ENCODE data around the gene ITGAL. TPM values are rescaled to one million over a fixed set of nuclear protein-coding genes. Genes with fewer than 3 reads are reported as not detected.

ITGAL gene
- total and polyA plus RNA-seq, 2 of the 13 experiments (the other 11 are each of a cell fraction or from before 2014, with no cell fraction given) = 0.86 to 1.2 TPM

DNA sequence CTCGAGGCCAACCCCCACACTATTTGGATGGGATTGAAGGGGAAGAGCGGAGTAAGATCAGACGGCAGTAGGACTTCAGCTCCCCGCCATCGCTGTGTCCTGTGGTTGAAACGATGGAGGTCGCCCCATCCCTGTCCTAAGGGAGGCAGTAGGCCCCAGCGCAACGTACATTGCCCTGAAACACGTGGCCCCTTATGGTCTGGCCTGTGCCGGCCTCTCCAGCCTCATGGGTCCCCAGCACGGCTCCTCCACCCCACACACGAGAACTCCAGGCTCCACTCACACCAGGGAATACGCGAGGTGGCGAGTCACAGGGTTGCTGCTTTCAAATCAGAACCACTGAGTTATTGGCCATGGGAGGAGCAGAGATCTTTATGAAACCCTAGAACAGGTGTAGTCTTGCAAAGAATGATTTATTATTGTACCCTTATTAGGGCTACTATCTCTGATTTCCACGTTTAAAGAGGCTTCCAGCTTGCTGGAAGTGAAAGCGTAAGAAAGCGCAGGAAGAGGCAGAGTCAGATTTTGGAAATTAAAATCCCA, 42.0 kb upstream of the ITGAL start (continued):
- TF ChIP-seq, protein P1, sequence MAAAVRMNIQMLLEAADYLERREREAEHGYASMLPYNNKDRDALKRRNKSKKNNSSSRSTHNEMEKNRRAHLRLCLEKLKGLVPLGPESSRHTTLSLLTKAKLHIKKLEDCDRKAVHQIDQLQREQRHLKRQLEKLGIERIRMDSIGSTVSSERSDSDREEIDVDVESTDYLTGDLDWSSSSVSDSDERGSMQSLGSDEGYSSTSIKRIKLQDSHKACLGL (CRISPR knock-in tag; IDR thresholded peaks at IDR 0.05) = peak; percentile 56; the same call in 1 of the 2 replicates
- TF ChIP-seq, protein P2, sequence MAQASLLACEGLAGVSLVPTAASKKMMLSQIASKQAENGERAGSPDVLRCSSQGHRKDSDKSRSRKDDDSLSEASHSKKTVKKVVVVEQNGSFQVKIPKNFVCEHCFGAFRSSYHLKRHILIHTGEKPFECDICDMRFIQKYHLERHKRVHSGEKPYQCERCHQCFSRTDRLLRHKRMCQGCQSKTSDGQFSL (CRISPR knock-in tag; IDR thresholded peaks at IDR 0.05) = peak; percentile 29; the same call in 1 of the 2 replicates
- TF ChIP-seq, protein P3, sequence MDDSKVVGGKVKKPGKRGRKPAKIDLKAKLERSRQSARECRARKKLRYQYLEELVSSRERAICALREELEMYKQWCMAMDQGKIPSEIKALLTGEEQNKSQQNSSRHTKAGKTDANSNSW (CRISPR knock-in tag; IDR thresholded peaks at IDR 0.05; ENCODE audit: borderline replicate concordance) = peak; percentile 77; the same call in 1 of the 2 replicates
- TF ChIP-seq ZNF501 (CRISPR knock-in tag; IDR thresholded peaks at IDR 0.05) (peak; percentile 69), ATAD3A (CRISPR knock-in tag; IDR thresholded peaks at IDR 0.05) (no peak), FOXA3 (CRISPR knock-in tag; IDR thresholded peaks at IDR 0.05) (peak; percentile 16; the same call in 1 of the 2 replicates), ZNF136 (CRISPR knock-in tag; IDR thresholded peaks at IDR 0.05; ENCODE audit: low read depth) (peak; percentile 77; the same call in 1 of the 2 replicates), ZNF615 (CRISPR knock-in tag; IDR thresholded peaks at IDR 0.05; ENCODE audit: borderline replicate concordance) (peak; percentile 91; the same call in 1 of the 2 replicates), SOX13 (IDR thresholded peaks at IDR 0.05) (no peak), SOX13 (CRISPR knock-in tag; conservative IDR thresholded peaks at IDR 0.05 in 1 of 2, IDR thresholded peaks at IDR 0.05 in 1 of 2) (peak in 1 of 2 experiments; percentile 10; a peak in 1 of 4 replicates), MIER2 (CRISPR knock-in tag; IDR thresholded peaks at IDR 0.05) (0 out of 2 replicates have a peak, but pooled peaks have one; percentile 49), ZNF3 (CRISPR knock-in tag; IDR thresholded peaks at IDR 0.05) (0 out of 2 replicates have a peak, but pooled peaks have one; percentile 28), CEBPB (IDR thresholded peaks at IDR 0.05; ENCODE audit: borderline replicate concordance, low read depth, low read length) (no peak), ZBTB3 (CRISPR knock-in tag; IDR thresholded peaks at IDR 0.05; ENCODE audit: borderline replicate concordance, low read depth) (peak; percentile 72; the same call in 1 of the 2 replicates), KDM2A (CRISPR knock-in tag; IDR thresholded peaks at IDR 0.05; ENCODE audit: borderline replicate concordance, low read depth) (no peak; the same call in 1 of the 2 replicates), SALL1 (CRISPR knock-in tag; IDR thresholded peaks at IDR 0.05) (peak; percentile 78), ZNF773 (CRISPR knock-in tag; IDR thresholded peaks at IDR 0.05; ENCODE audit: borderline replicate concordance) (no peak), FOXJ3 (CRISPR knock-in tag; IDR thresholded peaks at IDR 0.05; ENCODE audit: borderline replicate concordance) (no peak; the same call in 1 of the 2 replicates)
- TF ChIP-seq, protein P4, sequence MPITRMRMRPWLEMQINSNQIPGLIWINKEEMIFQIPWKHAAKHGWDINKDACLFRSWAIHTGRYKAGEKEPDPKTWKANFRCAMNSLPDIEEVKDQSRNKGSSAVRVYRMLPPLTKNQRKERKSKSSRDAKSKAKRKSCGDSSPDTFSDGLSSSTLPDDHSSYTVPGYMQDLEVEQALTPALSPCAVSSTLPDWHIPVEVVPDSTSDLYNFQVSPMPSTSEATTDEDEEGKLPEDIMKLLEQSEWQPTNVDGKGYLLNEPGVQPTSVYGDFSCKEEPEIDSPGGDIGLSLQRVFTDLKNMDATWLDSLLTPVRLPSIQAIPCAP (CRISPR knock-in tag; IDR thresholded peaks at IDR 0.05; ENCODE audit: low read depth) = no peak
- TF ChIP-seq, protein P5, sequence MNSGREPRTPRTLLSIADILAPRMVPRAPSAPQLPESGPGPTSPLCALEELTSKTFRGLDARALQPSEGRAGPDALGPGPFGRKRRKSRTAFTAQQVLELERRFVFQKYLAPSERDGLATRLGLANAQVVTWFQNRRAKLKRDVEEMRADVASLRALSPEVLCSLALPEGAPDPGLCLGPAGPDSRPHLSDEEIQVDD (CRISPR knock-in tag; IDR thresholded peaks at IDR 0.05; ENCODE audit: borderline replicate concordance) = peak; percentile 57; the same call in 1 of the 2 replicates
- TF ChIP-seq, protein P6, sequence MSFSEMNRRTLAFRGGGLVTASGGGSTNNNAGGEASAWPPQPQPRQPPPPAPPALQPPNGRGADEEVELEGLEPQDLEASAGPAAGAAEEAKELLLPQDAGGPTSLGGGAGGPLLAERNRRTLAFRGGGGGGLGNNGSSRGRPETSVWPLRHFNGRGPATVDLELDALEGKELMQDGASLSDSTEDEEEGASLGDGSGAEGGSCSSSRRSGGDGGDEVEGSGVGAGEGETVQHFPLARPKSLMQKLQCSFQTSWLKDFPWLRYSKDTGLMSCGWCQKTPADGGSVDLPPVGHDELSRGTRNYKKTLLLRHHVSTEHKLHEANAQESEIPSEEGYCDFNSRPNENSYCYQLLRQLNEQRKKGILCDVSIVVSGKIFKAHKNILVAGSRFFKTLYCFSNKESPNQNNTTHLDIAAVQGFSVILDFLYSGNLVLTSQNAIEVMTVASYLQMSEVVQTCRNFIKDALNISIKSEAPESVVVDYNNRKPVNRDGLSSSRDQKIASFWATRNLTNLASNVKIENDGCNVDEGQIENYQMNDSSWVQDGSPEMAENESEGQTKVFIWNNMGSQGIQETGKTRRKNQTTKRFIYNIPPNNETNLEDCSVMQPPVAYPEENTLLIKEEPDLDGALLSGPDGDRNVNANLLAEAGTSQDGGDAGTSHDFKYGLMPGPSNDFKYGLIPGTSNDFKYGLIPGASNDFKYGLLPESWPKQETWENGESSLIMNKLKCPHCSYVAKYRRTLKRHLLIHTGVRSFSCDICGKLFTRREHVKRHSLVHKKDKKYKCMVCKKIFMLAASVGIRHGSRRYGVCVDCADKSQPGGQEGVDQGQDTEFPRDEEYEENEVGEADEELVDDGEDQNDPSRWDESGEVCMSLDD (CRISPR knock-in tag; IDR thresholded peaks at IDR 0.05; ENCODE audit: borderline replicate concordance) = peak; percentile 76; the same call in 1 of the 2 replicates
- TF ChIP-seq, protein P7, sequence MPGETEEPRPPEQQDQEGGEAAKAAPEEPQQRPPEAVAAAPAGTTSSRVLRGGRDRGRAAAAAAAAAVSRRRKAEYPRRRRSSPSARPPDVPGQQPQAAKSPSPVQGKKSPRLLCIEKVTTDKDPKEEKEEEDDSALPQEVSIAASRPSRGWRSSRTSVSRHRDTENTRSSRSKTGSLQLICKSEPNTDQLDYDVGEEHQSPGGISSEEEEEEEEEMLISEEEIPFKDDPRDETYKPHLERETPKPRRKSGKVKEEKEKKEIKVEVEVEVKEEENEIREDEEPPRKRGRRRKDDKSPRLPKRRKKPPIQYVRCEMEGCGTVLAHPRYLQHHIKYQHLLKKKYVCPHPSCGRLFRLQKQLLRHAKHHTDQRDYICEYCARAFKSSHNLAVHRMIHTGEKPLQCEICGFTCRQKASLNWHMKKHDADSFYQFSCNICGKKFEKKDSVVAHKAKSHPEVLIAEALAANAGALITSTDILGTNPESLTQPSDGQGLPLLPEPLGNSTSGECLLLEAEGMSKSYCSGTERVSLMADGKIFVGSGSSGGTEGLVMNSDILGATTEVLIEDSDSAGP (CRISPR knock-in tag; IDR thresholded peaks at IDR 0.05; ENCODE audit: borderline replicate concordance) = no peak; the same call in none of the 2 replicates
